Muscle layer of duodenum (tissue), 2 donors: ENCODE measurements around the gene KRT6A.

Experiments
- H3K27ac ChIP-seq: one replicate; pipeline ENCODE4 v1.7.0; 2013; ENCODE audit warnings: mild to moderate bottlenecking, low read length
- H3K27me3 ChIP-seq: one replicate; pipeline ENCODE4 v1.7.0; 2013; ENCODE audit warnings: low read depth, mild to moderate bottlenecking, control low read depth, low read length
- H3K36me3 ChIP-seq, 2 donors: one replicate each; pipeline ENCODE4 v1.7.0; 2013; ENCODE audit warnings: low read length in 2 of 2, control low read depth in 1 of 2, mild to moderate bottlenecking in 1 of 2; ENCODE audit not compliant: insufficient read depth in 2 of 2, control insufficient read depth in 1 of 2
- H3K4me1 ChIP-seq, 2 donors: one replicate each; pipeline ENCODE4 v1.7.0; 2013; ENCODE audit warnings: low read length in 2 of 2, mild to moderate bottlenecking in 2 of 2, control low read depth in 1 of 2, moderate library complexity in 1 of 2; ENCODE audit not compliant: insufficient read depth in 2 of 2, control insufficient read depth in 1 of 2
- H3K4me3 ChIP-seq, 2 donors: one replicate each; pipeline ENCODE4 v1.7.0; 2013; ENCODE audit warnings: low read length in 2 of 2, low read depth in 1 of 2, mild to moderate bottlenecking in 1 of 2
- H3K9me3 ChIP-seq, 2 donors: one replicate each; pipeline ENCODE4 v1.7.0; 2013; ENCODE audit warnings: low read length in 2 of 2, control low read depth in 1 of 2, mild to moderate bottlenecking in 1 of 2; ENCODE audit not compliant: control insufficient read depth in 1 of 2
- donor health status: healthy.

The KRT6A gene

GRCh38 chr12:52439420-52439819 lies 53.6 kb downstream of the KRT6A start:
- H3K4me1 ChIP-seq: peaks cover 0 to 11% of the 10 kb centered on the region in 2 donors
- H3K9me3 ChIP-seq: no peaks in the 10 kb centered on the region
- H3K27ac ChIP-seq: no peak overlapping the region
- H3K36me3 ChIP-seq: no peaks in the 10 kb centered on the region
- H3K27me3 ChIP-seq: no peaks in the 10 kb centered on the region
- H3K4me3 ChIP-seq: no peak overlapping the region

DNA sequence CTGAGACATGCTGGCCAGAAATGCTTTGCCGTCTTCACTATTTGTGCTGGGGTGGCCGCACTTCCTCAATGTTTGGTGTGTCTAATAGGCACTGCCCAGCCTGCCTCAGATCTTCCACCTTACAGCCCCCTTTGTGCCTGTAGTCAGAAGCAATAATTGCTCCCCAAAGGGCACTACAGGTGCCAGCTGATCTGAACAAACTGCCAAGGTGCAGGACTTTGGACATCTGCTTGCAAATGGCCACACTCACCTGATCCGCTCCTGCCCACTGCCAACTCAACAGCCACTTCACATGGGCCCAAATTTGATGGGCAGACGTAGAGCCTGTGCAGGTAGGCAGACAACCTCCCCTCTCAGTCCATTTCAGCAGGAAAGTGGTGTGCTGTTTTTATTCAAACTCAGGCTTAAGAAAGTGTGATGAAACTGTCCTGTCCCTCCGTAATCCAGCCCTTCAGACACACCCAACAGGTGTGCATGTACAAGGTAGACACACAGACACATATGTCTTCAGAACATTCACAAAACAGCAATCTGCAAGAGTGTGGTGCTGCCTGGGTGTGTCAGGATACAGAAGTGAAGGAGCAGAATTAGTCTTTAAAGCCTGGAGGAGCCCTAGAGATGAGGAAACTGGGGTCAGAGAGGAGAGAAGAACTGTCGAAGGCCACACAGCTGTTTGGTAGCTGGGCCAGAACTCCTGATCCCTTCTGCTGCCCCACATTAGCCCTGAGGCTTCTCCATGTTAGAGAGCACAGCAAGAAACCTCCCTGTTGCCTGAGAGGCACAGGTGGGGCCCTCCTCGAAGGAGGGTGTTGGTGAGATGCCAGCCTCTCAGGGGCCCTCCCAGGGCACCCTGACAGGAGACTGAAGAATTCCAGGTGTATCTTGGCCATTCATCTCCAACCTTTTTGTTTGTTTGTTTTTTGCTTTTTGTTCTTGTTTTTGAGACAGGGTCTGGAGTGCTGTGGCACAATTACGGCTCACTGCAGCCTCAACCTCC lies 54.5 kb downstream of the KRT6A start:
- Histone ChIP-seq H3K27ac (no peak overlapping the region), H3K36me3 (no peaks in the 10 kb centered on the region), H3K9me3 (no peaks in the 10 kb centered on the region), H3K4me3 (no peak overlapping the region), H3K4me1 (peaks cover 0 to 11% of the 10 kb centered on the region in 2 donors), H3K27me3 (no peaks in the 10 kb centered on the region)

- no peak overlapping the region for H3K4me3 ChIP-seq
- H3K36me3 ChIP-seq: no peaks in the 10 kb centered on the region
- peaks cover 0 to 11% of the 10 kb centered on the region in 2 donors for H3K4me1 ChIP-seq
- H3K27ac ChIP-seq: no peak overlapping the region
- H3K27me3 ChIP-seq: no peaks in the 10 kb centered on the region
- H3K9me3 ChIP-seq: no peaks in the 10 kb centered on the region
These were observed 55.5 kb downstream of the KRT6A start for GRCh38 chr12:52437508-52437907.
